ENCODE measurements around the gene ZBTB7C.

The ZBTB7C gene

GRCh38 chr18:48023334-48024008 lies 385.7 kb downstream of the ZBTB7C start:
- Histone ChIP-seq H3K9ac (ENCODE audit: low read depth, low read length) (no peak overlapping the region), H3K9me3 (ENCODE audit: control insufficient read depth, insufficient read depth, low read length) (no peaks in the 10 kb centered on the region), H3K4me1 (ENCODE audit: insufficient read depth, low read length) (peaks cover 35% of the 10 kb centered on the region; the same call in 1 of the 2 replicates), H3K36me3 (ENCODE audit: insufficient read depth, low read length) (no peaks in the 10 kb centered on the region)

GRCh38 chr18:48022531-48023329 lies 386.5 kb downstream of the ZBTB7C start:
- no peaks in the 10 kb centered on the region for H3K36me3 ChIP-seq (ENCODE audit: insufficient read depth, low read length)
- no peaks in the 10 kb centered on the region for H3K9me3 ChIP-seq (ENCODE audit: control insufficient read depth, insufficient read depth, low read length)
- peaks cover 34% of the 10 kb centered on the region; the same call in 1 of the 2 replicates for H3K4me1 ChIP-seq (ENCODE audit: insufficient read depth, low read length)
- no peak overlapping the region for H3K9ac ChIP-seq (ENCODE audit: low read depth, low read length)

GRCh38 chr18:48022021-48022420 lies 387.2 kb downstream of the ZBTB7C start:
- no peaks in the 10 kb centered on the region for H3K36me3 ChIP-seq (ENCODE audit: insufficient read depth, low read length)
- H3K4me1 ChIP-seq (ENCODE audit: insufficient read depth, low read length): peaks cover 27% of the 10 kb centered on the region; the same call in 1 of the 2 replicates
- H3K9me3 ChIP-seq (ENCODE audit: control insufficient read depth, insufficient read depth, low read length): no peaks in the 10 kb centered on the region
- H3K9ac ChIP-seq (ENCODE audit: low read depth, low read length): no peak overlapping the region

GRCh38 chr18:48021273-48021914 lies 387.8 kb downstream of the ZBTB7C start:
- peaks cover 22% of the 10 kb centered on the region; the same call in 1 of the 2 replicates for H3K4me1 ChIP-seq (ENCODE audit: insufficient read depth, low read length)
- no peaks in the 10 kb centered on the region for H3K36me3 ChIP-seq (ENCODE audit: insufficient read depth, low read length)
- H3K9ac ChIP-seq (ENCODE audit: low read depth, low read length): no peak overlapping the region
- H3K9me3 ChIP-seq (ENCODE audit: control insufficient read depth, insufficient read depth, low read length): no peaks in the 10 kb centered on the region

- Histone ChIP-seq H3K36me3 (ENCODE audit: insufficient read depth, low read length) (no peaks in the 10 kb centered on the region), H3K4me1 (ENCODE audit: insufficient read depth, low read length) (peaks cover 22% of the 10 kb centered on the region; the same call in 1 of the 2 replicates), H3K9me3 (ENCODE audit: control insufficient read depth, insufficient read depth, low read length) (no peaks in the 10 kb centered on the region), H3K9ac (ENCODE audit: low read depth, low read length) (no peak overlapping the region)
These were observed 388.6 kb downstream of the ZBTB7C start for GRCh38 chr18:48020337-48021250.

GRCh38 chr18:48019557-48020325 lies 389.4 kb downstream of the ZBTB7C start:
- H3K4me1 ChIP-seq (ENCODE audit: insufficient read depth, low read length): peaks cover 22% of the 10 kb centered on the region; the same call in 1 of the 2 replicates
- no peaks in the 10 kb centered on the region for H3K9me3 ChIP-seq (ENCODE audit: control insufficient read depth, insufficient read depth, low read length)
- H3K9ac ChIP-seq (ENCODE audit: low read depth, low read length): no peak overlapping the region
- no peaks in the 10 kb centered on the region for H3K36me3 ChIP-seq (ENCODE audit: insufficient read depth, low read length)

- Histone ChIP-seq H3K36me3 (ENCODE audit: insufficient read depth, low read length) (no peaks in the 10 kb centered on the region), H3K4me1 (ENCODE audit: insufficient read depth, low read length) (peaks cover 22% of the 10 kb centered on the region; the same call in 1 of the 2 replicates), H3K9me3 (ENCODE audit: control insufficient read depth, insufficient read depth, low read length) (no peaks in the 10 kb centered on the region), H3K9ac (ENCODE audit: low read depth, low read length) (no peak overlapping the region)
These were observed 390.3 kb downstream of the ZBTB7C start for GRCh38 chr18:48018851-48019250.

- H3K9me3 ChIP-seq (ENCODE audit: control insufficient read depth, insufficient read depth, low read length): no peaks in the 10 kb centered on the region
- no peaks in the 10 kb centered on the region for H3K36me3 ChIP-seq (ENCODE audit: insufficient read depth, low read length)
- H3K9ac ChIP-seq (ENCODE audit: low read depth, low read length): no peak overlapping the region
- peaks cover 16% of the 10 kb centered on the region; the same call in 1 of the 2 replicates for H3K4me1 ChIP-seq (ENCODE audit: insufficient read depth, low read length)
These were observed 391.5 kb downstream of the ZBTB7C start for GRCh38 chr18:48017635-48018034.

GRCh38 chr18:48013162-48013561 lies 396.0 kb downstream of the ZBTB7C start:
- no peak overlapping the region for H3K9ac ChIP-seq (ENCODE audit: low read depth, low read length)
- H3K9me3 ChIP-seq (ENCODE audit: control insufficient read depth, insufficient read depth, low read length): no peaks in the 10 kb centered on the region
- peaks cover 6% of the 10 kb centered on the region; the same call in 1 of the 2 replicates for H3K4me1 ChIP-seq (ENCODE audit: insufficient read depth, low read length)
- no peaks in the 10 kb centered on the region for H3K36me3 ChIP-seq (ENCODE audit: insufficient read depth, low read length)

- Histone ChIP-seq H3K9me3 (ENCODE audit: control insufficient read depth, insufficient read depth, low read length) (no peaks in the 10 kb centered on the region), H3K9ac (ENCODE audit: low read depth, low read length) (no peak overlapping the region), H3K36me3 (ENCODE audit: insufficient read depth, low read length) (no peaks in the 10 kb centered on the region), H3K4me1 (ENCODE audit: insufficient read depth, low read length) (peaks cover 10% of the 10 kb centered on the region; the same call in 1 of the 2 replicates)
These were observed 397.2 kb downstream of the ZBTB7C start for GRCh38 chr18:48011926-48012465.

- H3K9ac ChIP-seq (ENCODE audit: low read depth, low read length): no peak overlapping the region
- H3K4me1 ChIP-seq (ENCODE audit: insufficient read depth, low read length): peaks cover 13% of the 10 kb centered on the region; the same call in 1 of the 2 replicates
- H3K36me3 ChIP-seq (ENCODE audit: insufficient read depth, low read length): no peaks in the 10 kb centered on the region
- H3K9me3 ChIP-seq (ENCODE audit: control insufficient read depth, insufficient read depth, low read length): no peaks in the 10 kb centered on the region
These were observed 398.9 kb downstream of the ZBTB7C start for GRCh38 chr18:48010264-48010663.

- Histone ChIP-seq H3K9me3 (ENCODE audit: control insufficient read depth, insufficient read depth, low read length) (no peaks in the 10 kb centered on the region), H3K9ac (ENCODE audit: low read depth, low read length) (no peak overlapping the region), H3K4me1 (ENCODE audit: insufficient read depth, low read length) (peaks cover 13% of the 10 kb centered on the region; the same call in 1 of the 2 replicates), H3K36me3 (ENCODE audit: insufficient read depth, low read length) (no peaks in the 10 kb centered on the region)
These were observed 400.0 kb downstream of the ZBTB7C start for GRCh38 chr18:48009116-48009745.

Measured in ES-I3 (cell line).